Left cardiac atrium (tissue), 4 donors: ENCODE results near the gene BAZ1A. TPM values are rescaled to one million over a fixed set of nuclear protein-coding genes. Genes with fewer than 3 reads are reported as not detected.

Experiments
- ATAC-seq, 2 donors: fragments of 200-7000 bp; cut with Tn5 transposase; one replicate each; pipeline ENCODE4 v1.9.1; 2020; ENCODE audit warnings: mild to moderate bottlenecking in 2 of 2, moderate library complexity in 2 of 2
- DNase-seq: peaks from one replicate; pipeline ENCODE4 v3.0.0-alpha.2; 2020
- intact Hi-C, 2 donors: fragments of 100-400 bp; cut with DNase I; formaldehyde crosslinking; loops; one replicate each; pipeline versions ENCODE4 v1.14.1 to v1.15.1; 2022 to 2023
- total RNA-seq, 2 donors: library from RNA; stranded (reverse); fragmentation: NEBNext Ultra II Directional; extraction: Animal tissue kit (Norgen Biotek cat#: 25700); gene quantifications; one replicate each; pipeline ENCODE4 v1.2.1, GENCODE V29; 2021
- donor health status: DM: no; HTN: yes; CAD: no.
- donor health status: DM: no; HTN: yes; CAD: no; lungs with severe emphysema.
- donor health status: DM: yes; HTN: yes; CAD: no.
- donor health status: Dilated cardiomyopathy.

Gene BAZ1A
- total RNA-seq, 2 donors from 2014 or later = 8.2 to 13.8 TPM

DNA sequence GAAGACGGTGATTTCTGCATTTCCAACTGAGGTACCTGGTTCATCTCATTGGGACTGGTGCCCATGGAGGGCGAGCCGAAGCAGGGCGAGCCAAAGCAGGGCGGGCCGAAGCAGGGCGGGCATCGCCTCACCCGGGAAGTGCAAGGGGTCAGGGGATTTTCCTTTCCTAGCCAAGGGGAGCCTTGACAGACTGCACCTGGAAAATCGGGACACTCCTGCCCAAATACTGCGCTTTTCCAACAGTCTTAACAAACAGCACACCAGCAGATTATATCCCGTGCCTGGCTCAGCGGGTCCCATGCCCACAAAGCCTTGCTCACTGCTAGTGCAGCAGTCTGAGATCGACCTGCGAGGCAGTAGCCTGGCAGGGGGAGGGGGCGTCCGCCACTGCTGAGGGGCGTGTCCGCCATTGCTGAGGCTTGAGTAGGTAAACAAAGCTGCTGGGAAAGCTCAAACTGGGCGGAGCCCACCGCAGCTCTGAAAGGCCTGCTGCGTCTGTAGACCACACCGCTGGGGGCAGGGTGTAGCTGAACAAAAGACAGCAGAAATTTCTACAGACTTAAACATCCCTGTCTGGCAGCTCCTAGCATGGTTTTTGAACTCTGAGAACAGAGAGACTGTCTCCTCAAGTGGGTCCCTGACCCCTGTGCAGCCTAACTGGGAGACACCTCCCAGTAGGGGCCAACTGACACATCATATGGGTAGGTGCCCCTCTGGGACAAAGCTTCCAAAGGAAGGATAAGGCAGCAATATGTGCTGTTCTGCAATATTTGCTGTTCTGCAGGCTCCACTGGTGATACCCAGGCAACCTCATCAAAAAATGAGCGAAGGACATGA is 77.2 kb downstream of the BAZ1A start:
- ATAC-seq (no peak), DNase-seq (no peak)
- intact Hi-C loops = no loop called here

DNA sequence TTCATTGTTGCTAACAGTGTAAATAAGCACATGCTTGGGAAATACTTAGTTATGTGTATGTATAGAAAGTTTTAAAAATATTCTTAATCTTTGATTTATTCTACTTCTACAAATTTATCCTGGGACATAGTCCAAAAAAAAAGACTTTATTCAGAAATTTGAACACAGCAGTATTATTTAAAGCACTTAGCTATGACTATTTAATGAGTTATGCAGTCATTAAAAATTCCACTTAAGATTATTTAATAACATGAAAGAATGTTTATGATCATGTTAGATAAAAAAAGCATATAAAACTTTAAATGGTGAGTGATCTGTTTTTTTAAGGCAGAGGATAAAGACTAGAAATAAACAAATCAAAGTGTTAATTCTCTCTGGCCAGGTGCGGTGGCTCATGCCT is 78.3 kb downstream of the BAZ1A start:
- DNase-seq (no peak), ATAC-seq (no peak)
- intact Hi-C loops = no loop called here

DNA sequence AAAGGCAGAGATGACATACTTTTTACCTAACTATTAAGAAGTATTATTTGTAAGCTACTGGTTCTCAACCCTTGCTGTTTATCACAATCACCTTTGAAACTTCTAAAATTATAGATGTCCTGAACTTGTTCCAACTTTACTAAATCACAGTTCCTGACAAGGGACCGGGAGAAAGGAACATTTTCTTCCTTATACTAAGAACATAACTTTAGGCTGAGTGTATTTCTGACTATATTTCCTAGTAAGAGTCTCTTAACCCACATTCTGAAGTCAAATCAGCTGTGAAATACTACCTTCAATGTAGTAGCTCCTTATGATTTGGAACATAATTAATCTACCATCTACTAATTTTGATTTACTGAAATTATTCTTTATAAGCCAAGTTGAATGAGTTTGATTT is 80.2 kb downstream of the BAZ1A start:
- no peak for ATAC-seq
- no peak for DNase-seq
- intact Hi-C loops = no loop called here

DNA sequence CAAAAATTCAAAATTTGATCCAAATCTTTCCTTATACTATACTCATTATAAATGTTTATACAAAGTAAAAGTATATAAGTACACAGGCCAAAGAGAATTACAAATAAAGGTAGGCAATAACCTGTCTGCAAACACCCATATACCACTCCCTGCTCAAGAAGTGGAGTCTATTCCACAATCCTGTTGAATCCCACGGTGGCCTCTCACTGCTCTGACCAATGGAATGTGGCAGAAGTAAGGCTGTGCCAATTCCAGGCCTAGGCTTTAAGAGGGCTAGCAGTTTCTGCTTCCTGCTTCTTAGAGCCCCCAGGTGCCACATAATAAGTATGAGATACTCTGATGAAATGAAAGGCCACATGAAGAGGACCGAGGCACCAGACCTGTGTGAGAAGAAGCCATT is 80.9 kb downstream of the BAZ1A start:
- ATAC-seq (no peak), DNase-seq (no peak)
- intact Hi-C loops = no loop called here

DNA sequence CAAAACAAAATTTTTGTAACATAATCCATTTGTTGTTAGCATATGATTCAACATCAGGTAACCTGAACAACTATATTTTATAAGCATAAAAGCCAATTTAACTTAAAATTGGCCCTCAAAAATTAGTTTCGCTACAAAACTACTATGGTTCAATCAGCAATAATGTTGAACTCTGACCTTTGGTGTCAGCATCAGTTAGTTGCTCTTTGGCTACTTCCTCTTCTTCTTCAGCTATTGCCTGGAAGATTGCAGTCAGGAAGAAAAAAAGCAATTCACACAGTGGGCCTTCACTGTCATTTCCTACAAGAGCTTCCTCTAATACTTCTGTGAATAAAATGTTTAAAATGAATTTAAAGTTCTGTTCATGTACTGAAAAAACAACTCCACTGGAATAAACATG is 82.6 kb downstream of the BAZ1A start:
- intact Hi-C loops = no loop called here
- no peak for DNase-seq
- ATAC-seq = no peak

DNA sequence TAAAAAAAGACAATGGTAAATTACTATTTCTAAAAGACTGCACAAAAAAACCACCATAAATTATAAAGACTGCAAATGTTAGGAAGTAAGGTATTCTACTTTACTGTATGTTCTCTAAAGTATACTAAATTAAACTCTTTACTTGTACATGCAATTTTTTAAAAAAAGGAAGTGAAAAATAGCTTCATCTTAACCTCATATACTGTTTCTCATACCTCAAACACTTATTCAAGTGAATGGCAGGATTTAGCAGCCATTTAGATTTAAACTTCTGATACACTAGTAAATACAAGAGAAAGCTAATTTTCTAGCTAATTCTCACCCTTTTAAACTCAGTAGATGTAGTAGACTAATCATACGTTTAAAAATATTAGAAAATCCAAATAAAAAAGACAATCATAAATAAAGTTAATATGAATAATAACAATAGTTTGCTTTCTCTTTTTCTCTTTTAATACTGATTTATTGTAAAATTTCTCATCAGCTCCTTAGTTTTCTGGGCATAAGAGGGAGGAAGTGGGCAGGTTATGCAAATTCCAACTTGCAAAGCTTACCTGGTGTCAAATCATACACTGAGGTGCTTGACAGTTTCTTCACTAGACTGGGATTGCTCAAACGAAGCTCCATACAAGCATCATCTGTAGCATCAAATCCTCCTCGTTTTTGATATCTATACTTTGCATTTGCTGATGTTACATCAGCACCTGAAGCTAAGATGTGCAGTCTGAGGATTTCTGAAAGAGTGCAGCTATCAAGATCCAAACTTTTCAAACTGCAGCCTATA is 89.7 kb downstream of the BAZ1A start:
- intact Hi-C loops = no loop called here
- ATAC-seq = no peak
- no peak for DNase-seq

DNA sequence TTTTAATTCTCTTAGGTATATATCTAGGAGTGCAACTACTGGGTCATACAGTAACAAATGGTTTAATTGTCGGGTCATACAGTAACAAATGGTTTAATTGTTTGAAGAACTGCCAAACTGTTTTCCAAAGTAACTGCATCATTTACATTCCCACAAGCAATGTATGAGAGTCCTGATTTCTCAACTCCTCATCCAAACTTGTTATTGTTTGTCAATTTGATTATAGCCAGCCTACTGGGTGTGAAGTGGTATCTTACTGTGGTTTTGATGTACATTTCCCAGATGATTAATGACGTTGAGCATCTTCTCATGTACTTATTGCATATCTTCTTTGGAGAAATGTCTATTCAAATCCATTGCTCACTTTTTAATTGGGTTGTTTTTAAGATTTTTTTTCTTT is 93.1 kb downstream of the BAZ1A start:
- DNase-seq = no peak
- no peak for ATAC-seq
- intact Hi-C loops = no loop called here

DNA sequence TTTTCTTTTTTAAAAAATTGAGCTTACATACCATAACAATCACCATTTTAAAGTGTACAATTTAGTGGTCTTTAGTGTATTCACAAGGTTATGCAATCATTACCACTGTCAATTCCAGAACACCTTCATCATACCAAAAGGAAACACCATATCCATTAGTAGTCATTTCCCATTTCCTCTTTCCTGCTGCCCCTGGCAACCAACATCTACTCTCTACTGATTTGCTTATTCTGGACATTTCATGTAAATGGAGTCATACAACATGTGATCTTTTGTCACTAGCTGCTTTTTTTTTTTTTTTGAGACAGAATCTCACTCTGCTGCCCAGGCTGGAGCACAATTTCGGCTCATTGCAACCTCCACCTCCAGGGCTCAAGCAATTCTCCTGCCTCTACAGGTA is 93.9 kb downstream of the BAZ1A start:
- DNase-seq = no peak
- ATAC-seq = peak in 1 of 2 donors; percentile 53
- intact Hi-C loops = no loop called here

DNA sequence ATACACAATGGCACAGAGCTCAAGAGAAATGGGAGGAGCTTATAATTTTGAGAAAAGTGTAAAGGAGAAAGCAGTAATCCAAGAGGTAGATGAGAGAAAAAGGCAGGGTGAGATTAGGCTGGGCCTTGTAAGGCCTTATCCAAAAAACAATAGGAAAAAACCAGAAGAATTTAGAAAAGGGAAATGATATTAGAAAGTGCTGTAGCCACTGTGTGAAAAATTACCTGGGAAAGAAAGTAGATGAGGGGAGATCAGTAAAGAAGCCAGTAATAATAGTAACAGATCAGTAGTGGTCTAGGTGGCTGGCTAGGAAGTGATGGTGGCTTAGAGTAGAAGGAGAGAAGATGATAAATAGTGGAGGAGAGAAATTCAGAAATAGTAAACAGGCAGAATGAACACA is 94.5 kb downstream of the BAZ1A start:
- ATAC-seq (no peak), DNase-seq (no peak)
- intact Hi-C loops = no loop called here

DNA sequence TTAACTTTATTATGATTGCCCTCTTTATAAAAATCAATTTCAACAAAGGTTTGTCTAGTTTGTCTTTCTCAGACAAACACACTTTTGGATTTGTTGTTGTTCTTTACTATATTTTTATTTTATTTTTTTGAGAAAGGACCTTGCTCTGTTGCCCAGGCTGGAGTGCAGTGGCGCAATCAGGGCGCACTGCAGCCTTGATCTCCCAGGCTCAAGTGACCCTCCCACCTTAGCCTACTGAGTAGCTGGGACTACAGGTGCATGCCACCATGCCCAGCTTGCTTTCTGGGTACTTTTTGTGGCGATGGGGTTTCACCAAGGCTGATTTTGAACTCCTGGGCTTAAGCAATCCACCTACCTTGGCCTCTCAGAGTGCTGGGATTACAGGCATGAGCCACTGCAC is 96.4 kb downstream of the BAZ1A start:
- intact Hi-C loops = no loop called here
- DNase-seq = no peak
- ATAC-seq = no peak

DNA sequence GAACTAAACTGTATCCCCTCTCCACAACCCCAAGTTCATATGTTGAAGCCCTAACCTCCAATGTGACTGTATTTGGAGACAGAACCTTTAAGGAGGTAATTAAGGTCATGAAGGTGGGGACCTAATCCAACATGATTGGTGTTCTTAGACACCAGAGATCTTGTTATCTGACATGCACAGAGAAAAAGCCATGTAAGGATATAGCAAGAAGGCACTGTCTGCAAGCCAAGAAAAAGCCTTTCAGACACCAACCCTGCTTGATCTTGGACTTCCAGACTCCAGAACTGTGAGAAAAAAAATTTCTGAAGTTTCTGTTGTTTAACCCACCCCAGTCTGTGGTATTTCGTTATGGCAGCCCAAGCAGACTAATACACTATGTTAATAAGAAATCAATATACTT is 98.5 kb downstream of the BAZ1A start:
- intact Hi-C loops = no loop called here

DNA sequence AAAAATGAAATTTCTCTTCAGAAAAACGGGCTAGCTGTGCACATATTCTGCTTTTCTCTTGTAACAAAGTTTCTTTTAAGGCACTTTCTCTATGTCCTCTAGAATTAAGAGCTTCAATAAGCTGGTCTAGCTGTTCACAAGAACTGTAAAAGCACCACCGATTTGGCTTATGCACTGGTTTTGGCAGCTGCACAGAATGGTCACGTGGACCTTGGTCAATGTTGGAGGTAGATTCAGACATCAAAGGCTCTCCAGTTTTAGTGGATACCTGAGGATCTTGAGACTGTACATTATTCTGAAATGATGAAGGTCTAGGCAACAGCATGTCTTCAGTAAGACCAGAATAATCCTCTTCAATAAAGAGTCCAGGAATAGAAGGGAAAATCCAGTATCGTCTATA is 99.2 kb downstream of the BAZ1A start:
- intact Hi-C loops = no loop called here
- no peak for DNase-seq
- no peak for ATAC-seq

More for the DNA sequence above, 98.5 kb downstream of the BAZ1A start:
- DNase-seq (no peak), ATAC-seq (no peak)

DNA sequence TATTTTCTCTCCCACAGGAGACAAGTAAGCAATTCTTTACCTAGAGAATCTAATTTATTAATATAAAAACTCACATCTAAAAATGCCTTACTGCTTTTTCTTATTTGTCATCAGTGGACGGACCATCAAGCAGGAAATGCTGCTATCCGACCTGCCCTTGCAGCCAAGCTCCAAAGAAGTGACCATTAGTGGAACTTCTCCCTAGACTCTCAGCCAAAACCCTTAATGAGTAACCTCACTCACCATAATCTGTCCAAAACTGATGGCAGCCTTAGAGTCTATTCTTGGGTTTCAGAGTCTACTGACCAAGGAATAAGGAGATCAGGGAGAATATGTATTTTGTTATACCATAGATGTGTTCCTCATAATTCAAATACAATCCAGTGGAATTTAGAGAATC is 99.8 kb downstream of the BAZ1A start:
- no peak for ATAC-seq
- no peak for DNase-seq
- intact Hi-C loops = no loop called here

DNA sequence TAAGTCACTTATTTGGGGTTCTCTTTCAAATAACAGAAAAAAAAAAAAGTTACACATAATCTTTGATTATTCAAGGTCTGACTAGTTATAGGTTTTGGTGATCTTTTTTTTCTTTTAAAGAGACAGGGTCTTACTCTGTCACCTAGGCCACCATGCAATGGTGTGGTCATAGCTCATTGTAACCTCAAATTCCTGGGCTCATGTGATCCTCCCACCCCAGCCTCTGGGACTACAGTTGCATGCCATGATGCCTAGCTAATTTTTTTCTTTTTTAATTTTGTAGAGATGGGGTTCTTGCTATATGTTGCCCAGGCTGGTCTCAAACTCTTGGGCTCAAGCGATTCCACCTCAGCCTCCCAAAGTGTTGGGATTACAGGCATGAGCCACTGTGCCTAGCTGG is 104.3 kb downstream of the BAZ1A start:
- DNase-seq = no peak
- intact Hi-C loops = no loop called here
- no peak for ATAC-seq

DNA sequence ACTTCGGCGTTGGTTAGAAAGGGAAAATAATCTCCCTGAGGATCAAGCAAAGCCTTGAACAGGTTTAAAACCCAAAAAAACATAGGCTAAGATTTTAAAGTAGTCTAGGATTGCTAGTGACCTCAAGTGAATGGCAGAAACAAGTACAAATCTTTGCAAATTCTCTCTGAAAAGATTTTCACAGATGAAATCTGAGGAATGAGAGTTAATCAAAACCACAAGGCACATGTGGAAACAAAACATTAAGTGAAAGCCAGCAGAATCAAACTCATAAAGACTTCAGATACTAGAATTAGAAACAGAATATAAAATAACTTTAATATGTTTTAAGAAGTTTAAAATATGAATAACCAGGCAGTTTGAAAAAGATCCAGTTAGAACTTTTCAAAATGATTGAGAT is 108.6 kb downstream of the BAZ1A start:
- intact Hi-C loops = no loop called here
- ATAC-seq (no peak), DNase-seq (no peak)

DNA sequence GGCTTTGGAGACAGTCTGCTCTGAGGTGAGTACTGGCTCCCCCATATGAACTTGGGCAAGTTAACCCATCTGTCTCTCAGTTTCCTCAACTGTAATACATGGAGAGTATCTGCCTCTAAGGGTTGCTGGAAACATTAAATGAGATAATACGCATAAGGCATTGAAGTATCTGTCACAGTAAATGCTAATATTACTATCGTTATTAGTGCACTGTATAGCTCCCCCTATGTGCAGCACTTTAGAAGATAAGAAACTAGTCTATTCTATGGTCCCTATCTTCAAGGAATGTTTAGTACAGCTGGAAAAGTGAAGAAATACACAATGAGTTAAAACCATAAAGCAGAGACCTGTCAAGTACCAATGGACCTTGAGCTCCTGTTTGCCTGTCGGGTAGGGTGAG is 109.1 kb downstream of the BAZ1A start:
- intact Hi-C loops = no loop called here
- ATAC-seq (no peak), DNase-seq (no peak)

DNA sequence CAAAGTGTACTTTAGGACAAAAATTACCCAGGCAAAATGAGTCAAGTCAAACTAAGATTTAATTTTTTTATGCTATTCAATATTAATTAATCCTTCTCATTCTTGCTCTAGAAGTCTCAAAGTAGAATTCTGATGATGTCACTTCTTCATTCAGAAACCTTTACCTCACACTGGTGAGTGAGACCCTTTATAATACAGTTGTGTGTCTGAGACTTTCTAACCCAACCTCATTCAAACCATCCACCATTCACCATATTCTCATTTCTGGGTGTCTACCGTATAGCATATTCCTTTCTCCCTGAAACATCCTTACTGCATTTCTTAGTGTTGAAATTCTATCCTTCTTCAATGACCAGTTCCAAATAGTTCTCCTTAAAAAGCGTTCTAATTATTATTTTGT is 119.9 kb downstream of the BAZ1A start:
- DNase-seq (no peak), ATAC-seq (no peak)
- intact Hi-C loops = no loop called here

DNA sequence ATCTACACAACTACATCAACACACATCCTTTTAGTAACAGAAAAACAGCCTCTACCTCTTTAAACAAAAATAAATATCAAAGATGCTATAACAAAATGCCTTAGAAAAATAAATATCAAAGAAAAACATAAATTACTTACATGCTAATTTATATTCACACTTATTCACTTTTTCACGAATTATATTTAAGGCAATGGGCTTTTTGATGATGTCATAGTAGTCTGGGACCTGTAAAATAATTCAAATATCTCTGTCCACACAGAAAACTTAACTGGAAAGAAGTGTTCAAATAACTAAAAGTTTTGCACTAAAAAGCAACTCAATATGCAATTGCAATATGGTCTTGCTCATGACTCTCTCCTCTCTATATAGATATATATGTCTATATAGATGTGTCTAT is 120.5 kb downstream of the BAZ1A start:
- no peak for DNase-seq
- intact Hi-C loops = no loop called here
- ATAC-seq = no peak

DNA sequence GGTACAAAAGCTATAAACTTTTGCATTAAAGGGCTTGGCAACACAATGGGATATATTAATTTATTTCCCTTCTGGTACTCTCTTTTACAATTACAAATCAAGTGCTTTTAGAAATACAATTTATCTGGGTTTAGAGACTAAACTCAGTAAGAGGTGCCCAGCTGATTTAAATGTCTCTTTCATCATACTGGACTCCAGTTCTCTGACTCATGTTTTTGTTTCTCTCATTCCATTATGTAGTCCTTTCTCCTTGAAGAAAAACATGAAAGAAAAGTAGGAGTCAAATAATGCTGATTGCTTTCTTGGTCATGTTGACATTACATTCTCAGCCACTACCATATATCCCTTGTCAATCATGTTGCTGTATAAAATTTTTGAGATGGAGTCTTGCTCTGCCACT is 124.5 kb downstream of the BAZ1A start:
- intact Hi-C loops = no loop called here
- ATAC-seq = peak in 1 of 2 donors; percentile 79
- no peak for DNase-seq

DNA sequence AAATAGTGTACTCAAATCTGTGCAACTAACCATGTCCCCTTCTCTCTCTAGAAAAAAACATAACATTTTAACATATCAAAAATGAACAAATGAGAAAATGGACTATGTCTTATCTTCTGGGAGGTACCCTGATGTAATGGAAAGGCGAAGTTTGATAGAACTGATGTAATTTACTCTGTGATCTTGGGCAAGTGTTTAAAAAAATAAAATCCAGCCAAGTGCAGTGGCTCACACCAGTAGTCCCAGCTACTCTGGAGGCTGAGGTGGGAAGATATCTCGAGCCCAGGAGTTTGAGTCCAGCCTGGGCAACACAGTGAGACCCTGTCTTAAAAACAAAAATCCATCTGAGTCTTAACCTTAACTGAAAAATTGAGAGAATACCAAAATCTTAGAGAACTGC is 124.9 kb downstream of the BAZ1A start:
- intact Hi-C loops = no loop called here
- DNase-seq = no peak
- ATAC-seq = peak in 1 of 2 donors; percentile 86

DNA sequence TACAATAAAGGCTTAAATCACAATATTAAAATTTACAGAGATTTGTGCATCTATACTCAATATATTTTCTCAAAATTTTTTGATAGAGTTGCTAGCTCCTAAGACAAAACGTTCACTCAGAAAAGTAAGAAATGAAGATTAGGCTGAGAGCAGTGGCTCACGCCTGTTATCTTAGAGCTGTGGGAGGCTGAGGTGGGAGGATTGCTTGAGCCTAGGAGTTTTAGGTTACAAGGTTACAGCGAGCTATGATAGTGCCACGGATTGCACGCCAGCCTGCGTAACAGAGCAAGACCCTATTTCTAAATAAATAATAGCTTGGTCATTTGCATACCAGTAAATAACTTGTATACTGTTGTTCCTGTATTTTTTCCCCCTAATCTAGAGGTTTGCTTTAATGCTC is 125.8 kb downstream of the BAZ1A start:
- DNase-seq (no peak), ATAC-seq (peak in 1 of 2 donors; percentile 84)
- intact Hi-C loops = no loop called here
